Right renal pelvis (tissue), 4 donors: ENCODE measurements around the gene GRB10. TPM values are rescaled to one million over a fixed set of nuclear protein-coding genes. Genes with fewer than 3 reads are reported as not detected.

Source experiments
- DNase-seq, 4 donors: peaks; one replicate each; pipeline ENCODE4 v3.0.0-alpha.2; 2013; ENCODE audit warnings: low read depth in 4 of 4, low spot score in 3 of 4, missing footprints in 1 of 4
- polyA plus RNA-seq, 4 donors: library from polyadenylated mRNA; unstranded; fragments of 120-200 nt; gene quantifications; one replicate each; pipeline ENCODE4 v1.2.1, GENCODE V29; 2013; ENCODE audit not compliant: insufficient read length in 4 of 4

Gene GRB10
- polyA plus RNA-seq, 4 donors, result 31.4 to 40.4 (median 32.4) TPM

GRCh38 chr7:50803359-50804337 lies 21.0 kb upstream of the GRB10 start:
- DNase-seq, result no peak

GRCh38 chr7:50801907-50802306 lies 19.2 kb upstream of the GRB10 start:
- DNase-seq, result no peak

GRCh38 chr7:50799873-50800272 lies 17.2 kb upstream of the GRB10 start:
- no peak for DNase-seq

GRCh38 chr7:50798126-50798525 lies 15.4 kb upstream of the GRB10 start:
- no peak for DNase-seq

GRCh38 chr7:50795831-50796230 lies 13.1 kb upstream of the GRB10 start:
- no peak for DNase-seq

GRCh38 chr7:50795253-50795652 lies 12.6 kb upstream of the GRB10 start:
- no peak for DNase-seq

GRCh38 chr7:50793947-50794570 lies 11.4 kb upstream of the GRB10 start:
- DNase-seq, result no peak

GRCh38 chr7:50793120-50793946 lies 10.6 kb upstream of the GRB10 start:
- DNase-seq, result no peak

GRCh38 chr7:50792342-50793119 lies 9.8 kb upstream of the GRB10 start:
- DNase-seq, result no peak

- DNase-seq, result no peak
Observed at GRCh38 chr7:50791938-50792341, 9.2 kb upstream of the GRB10 start.

GRCh38 chr7:50791363-50791937 lies 8.8 kb upstream of the GRB10 start:
- DNase-seq, result no peak

GRCh38 chr7:50790381-50790780 lies 7.7 kb upstream of the GRB10 start:
- DNase-seq, result no peak

- no peak for DNase-seq
Observed at GRCh38 chr7:50788382-50788781, 5.7 kb upstream of the GRB10 start.

GRCh38 chr7:50787825-50788224 lies 5.1 kb upstream of the GRB10 start:
- DNase-seq, result no peak

GRCh38 chr7:50785346-50785745 lies 2.6 kb upstream of the GRB10 start:
- no peak for DNase-seq

- no peak for DNase-seq
Observed at GRCh38 chr7:50783801-50784507, 1.3 kb upstream of the GRB10 start.

GRCh38 chr7:50783303-50783702 lies 607 bp upstream of the GRB10 start:
- no peak for DNase-seq

- DNase-seq, result no peak
Observed at GRCh38 chr7:50781381-50782293, 1.1 kb downstream of the GRB10 start.
